ENCODE measurements around the gene MKNK1. TPM values are rescaled to one million over a fixed set of nuclear protein-coding genes. Genes with fewer than 3 reads are reported as not detected.
A peak's percentile ranks its signal among the peaks of the same experiment; 100 is the strongest.

MKNK1 gene
- total and polyA plus RNA-seq, 7 donors = 19.3 to 52.6 (median 34.6) TPM

DNA sequence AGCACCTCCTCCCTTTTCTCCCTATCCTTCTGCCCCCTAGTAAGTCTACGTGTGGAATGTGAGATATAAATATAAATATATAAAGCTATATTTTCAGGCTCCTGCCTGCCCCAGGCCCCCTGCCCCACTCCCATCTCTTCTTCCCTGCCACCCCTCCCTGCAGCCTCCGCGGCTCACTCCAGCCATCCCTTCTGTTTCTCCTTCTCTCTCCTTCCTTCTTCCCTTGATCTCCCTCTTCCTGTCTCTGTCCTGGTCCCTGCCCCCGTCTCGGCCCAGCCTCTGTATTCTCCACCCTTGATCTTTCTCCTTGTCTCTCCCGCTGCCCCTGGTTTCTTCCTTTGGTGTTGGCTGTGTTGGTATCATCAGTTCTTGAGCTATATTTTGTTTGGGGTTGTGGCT, 91.3 kb downstream of the MKNK1 start:
- ATAC-seq = no peak
- H3K4me1 ChIP-seq = no peaks in the 10 kb centered on the region
- H3K27ac ChIP-seq = no peak overlapping the region
- H3K36me3 ChIP-seq (ENCODE audit: insufficient read depth in 1 of 2, low read depth in 1 of 2) = no peaks in the 10 kb centered on the region
- WGBS, 3 donors = 52 to 60% (median 59%) methylated on average over 6 of the region's 6 CpGs
- TF ChIP-seq, protein P1, sequence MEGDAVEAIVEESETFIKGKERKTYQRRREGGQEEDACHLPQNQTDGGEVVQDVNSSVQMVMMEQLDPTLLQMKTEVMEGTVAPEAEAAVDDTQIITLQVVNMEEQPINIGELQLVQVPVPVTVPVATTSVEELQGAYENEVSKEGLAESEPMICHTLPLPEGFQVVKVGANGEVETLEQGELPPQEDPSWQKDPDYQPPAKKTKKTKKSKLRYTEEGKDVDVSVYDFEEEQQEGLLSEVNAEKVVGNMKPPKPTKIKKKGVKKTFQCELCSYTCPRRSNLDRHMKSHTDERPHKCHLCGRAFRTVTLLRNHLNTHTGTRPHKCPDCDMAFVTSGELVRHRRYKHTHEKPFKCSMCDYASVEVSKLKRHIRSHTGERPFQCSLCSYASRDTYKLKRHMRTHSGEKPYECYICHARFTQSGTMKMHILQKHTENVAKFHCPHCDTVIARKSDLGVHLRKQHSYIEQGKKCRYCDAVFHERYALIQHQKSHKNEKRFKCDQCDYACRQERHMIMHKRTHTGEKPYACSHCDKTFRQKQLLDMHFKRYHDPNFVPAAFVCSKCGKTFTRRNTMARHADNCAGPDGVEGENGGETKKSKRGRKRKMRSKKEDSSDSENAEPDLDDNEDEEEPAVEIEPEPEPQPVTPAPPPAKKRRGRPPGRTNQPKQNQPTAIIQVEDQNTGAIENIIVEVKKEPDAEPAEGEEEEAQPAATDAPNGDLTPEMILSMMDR (IDR thresholded peaks at IDR 0.05) = no peak
- peaks cover 0 to 4% (median 0%) of the 10 kb centered on the region in 3 donors for H3K27me3 ChIP-seq (ENCODE audit: insufficient read depth in 3 of 3, low read length in 2 of 3)
- no peaks in the 10 kb centered on the region for H3K9me3 ChIP-seq
- intact Hi-C loops (cut with DNase I) = no loop called here
- H3K4me3 ChIP-seq = no peak overlapping the region
- peak in 1 of 2 donors; percentile 20 for DNase-seq

DNA sequence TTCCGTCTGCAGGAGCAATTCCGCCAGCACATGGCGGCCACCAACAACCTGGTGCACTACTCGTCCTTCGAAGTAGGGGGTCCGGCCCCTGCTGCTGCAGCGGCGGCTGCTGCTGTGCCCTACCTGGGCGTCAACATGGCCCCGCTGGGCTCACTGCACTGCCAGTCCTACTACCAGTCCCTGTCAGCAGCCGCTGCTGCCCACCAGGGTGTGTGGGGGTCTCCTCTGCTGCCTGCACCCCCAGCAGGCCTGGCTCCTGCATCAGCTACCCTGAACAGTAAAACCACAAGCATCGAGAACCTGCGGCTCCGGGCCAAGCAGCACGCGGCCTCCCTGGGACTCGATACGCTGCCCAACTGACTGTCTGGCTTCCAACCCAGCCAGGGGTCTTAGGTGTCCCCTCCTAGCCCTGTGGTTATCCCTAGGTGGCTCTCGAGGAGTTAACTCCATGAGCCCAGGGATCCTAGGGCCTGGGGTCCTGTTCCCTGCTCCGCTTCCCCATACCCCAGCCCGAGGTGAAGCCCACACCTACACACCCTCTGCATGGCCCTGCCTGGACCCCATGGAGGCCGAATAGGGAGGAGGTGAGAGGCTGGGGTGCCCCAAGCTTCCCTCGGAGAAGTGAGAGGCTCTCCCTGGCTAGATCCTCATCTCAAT, 91.8 kb downstream of the MKNK1 start:
- no peaks in the 10 kb centered on the region for H3K4me1 ChIP-seq
- no peaks in the 10 kb centered on the region for H3K9me3 ChIP-seq
- no peaks in the 10 kb centered on the region for H3K36me3 ChIP-seq (ENCODE audit: insufficient read depth in 1 of 2, low read depth in 1 of 2)
- DNase-seq (peak; percentile 8 to 45), ATAC-seq (no peak)
- intact Hi-C loops (cut with DNase I) = no loop called here
- no peak overlapping the region for H3K27ac ChIP-seq
- TF ChIP-seq, protein P1 (IDR thresholded peaks at IDR 0.05) = no peak
- no peak overlapping the region for H3K4me3 ChIP-seq
- WGBS, 3 donors = 76 to 78% (median 76%) methylated on average over 23 of the region's 23 CpGs
- peaks cover 0 to 4% (median 0%) of the 10 kb centered on the region in 3 donors for H3K27me3 ChIP-seq (ENCODE audit: insufficient read depth in 3 of 3, low read length in 2 of 3)

DNA sequence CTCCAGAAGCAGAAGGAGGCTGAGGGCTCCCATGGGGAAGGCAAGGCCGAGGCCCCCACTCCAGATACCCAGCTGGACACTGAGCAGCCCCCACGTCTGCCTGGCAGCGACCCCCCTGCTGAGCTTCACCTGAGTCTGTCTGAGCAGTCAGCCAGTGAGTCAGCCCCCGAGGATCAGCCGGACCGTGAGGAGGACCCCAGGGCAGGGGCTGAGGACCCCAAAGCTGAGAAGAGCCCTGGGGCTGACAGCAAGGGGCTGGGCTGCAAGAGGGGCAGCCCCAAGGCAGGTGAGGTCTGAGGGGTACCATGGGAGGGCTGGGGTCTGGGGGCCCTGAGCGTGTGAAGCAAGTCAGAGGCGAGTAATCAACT, 93.1 kb downstream of the MKNK1 start:
- H3K4me1 ChIP-seq = no peaks in the 10 kb centered on the region
- no peaks in the 10 kb centered on the region for H3K9me3 ChIP-seq
- H3K36me3 ChIP-seq (ENCODE audit: insufficient read depth in 1 of 2, low read depth in 1 of 2) = no peaks in the 10 kb centered on the region
- DNase-seq (peak; percentile 2 to 42), ATAC-seq (no peak)
- H3K27me3 ChIP-seq (ENCODE audit: insufficient read depth in 3 of 3, low read length in 2 of 3) = peaks cover 0 to 4% (median 0%) of the 10 kb centered on the region in 3 donors
- intact Hi-C loops (cut with DNase I) = no loop called here
- H3K27ac ChIP-seq = no peak overlapping the region
- H3K4me3 ChIP-seq = no peak overlapping the region
- TF ChIP-seq, protein P1 (IDR thresholded peaks at IDR 0.05) = no peak
- 66 to 73% (median 72%) methylated on average over 8 of the region's 8 CpGs for WGBS, 3 donors

DNA sequence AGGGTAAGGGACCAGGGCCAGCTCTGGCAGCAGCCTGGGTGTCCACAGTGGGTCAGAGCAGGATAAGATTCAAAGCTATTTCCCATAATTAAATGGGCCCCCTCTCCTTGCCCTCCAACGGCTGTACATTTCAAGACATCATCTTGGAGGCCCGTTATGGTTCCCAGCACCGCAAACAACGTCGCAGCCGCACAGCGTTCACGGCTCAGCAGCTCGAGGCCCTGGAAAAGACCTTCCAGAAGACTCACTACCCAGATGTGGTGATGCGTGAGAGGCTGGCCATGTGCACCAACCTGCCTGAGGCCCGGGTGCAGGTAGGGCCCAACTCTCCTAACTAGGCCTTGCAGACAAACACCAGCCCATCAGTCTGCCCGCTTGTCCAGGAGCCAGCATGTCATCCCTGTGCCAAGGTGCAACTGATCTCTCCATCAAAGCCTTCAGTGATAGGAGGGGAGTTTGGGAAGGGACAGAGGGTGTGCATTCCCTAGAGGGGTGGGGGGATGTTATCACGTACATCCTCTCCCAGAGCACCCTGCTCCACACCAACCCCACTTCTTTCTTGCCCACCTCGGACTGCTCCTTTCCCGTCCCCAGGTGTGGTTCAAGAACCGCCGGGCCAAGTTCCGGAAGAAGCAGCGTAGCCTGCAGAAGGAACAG, 93.6 kb downstream of the MKNK1 start:
- Histone ChIP-seq H3K27me3 (ENCODE audit: insufficient read depth in 3 of 3, low read length in 2 of 3) (peaks cover 0 to 4% (median 0%) of the 10 kb centered on the region in 3 donors), H3K9me3 (no peaks in the 10 kb centered on the region), H3K4me1 (no peaks in the 10 kb centered on the region), H3K4me3 (no peak overlapping the region), H3K36me3 (ENCODE audit: insufficient read depth in 1 of 2, low read depth in 1 of 2) (no peaks in the 10 kb centered on the region), H3K27ac (no peak overlapping the region)
- WGBS, 3 donors = 91 to 93% (median 93%) methylated on average over 19 of the region's 19 CpGs
- ATAC-seq (no peak), DNase-seq (peak; percentile 2 to 26)
- TF ChIP-seq, protein P1 (IDR thresholded peaks at IDR 0.05) = no peak
- intact Hi-C loops (cut with DNase I) = no loop called here

All from psoas muscle (tissue), 8 donors.